Ovary (tissue), 9 donors: ENCODE measurements around the gene POLD2. TPM values are rescaled to one million over a fixed set of nuclear protein-coding genes. Genes with fewer than 3 reads are reported as not detected.

Experiments
- DNase-seq, 5 donors: peaks; one replicate each; pipeline ENCODE4 v3.0.0-alpha.2; 2019 to 2020
- H3K27ac ChIP-seq, 2 donors: fragments of 200-600 bp; one replicate each; pipeline versions ENCODE4 v1.5.1 to v1.8.0; 2019 to 2022
- H3K27me3 ChIP-seq: fragments of 200-600 bp; one replicate; pipeline ENCODE4 v1.8.0; 2022
- H3K36me3 ChIP-seq: fragments of 200-600 bp; sonication (generic); one replicate; pipeline ENCODE4 v1.5.1; 2019
- H3K4me1 ChIP-seq: one replicate; pipeline ENCODE4 v1.8.1; 2013; ENCODE audit warnings: mild to moderate bottlenecking, moderate library complexity; ENCODE audit not compliant: insufficient read depth
- H3K4me3 ChIP-seq: fragments of 200-600 bp; sonication (generic); one replicate; pipeline ENCODE4 v1.5.1; 2017
- H3K9me3 ChIP-seq, 2 donors: fragments of 200-600 bp in 1 of 2; sonication (generic) in 1 of 2; one replicate each; pipeline versions ENCODE4 v1.5.1 to v1.8.1; 2013 to 2019; ENCODE audit warnings: mild to moderate bottlenecking in 1 of 2, moderate library complexity in 1 of 2
- EP300 ChIP-seq: sonication (generic); formaldehyde crosslinking; IDR thresholded peaks from one replicate; pipeline ENCODE4 v1.6.1; 2017; ENCODE audit warnings: antibody characterized with exemption
- POLR2A ChIP-seq: fragments of 450-650 bp; IDR thresholded peaks from one replicate; pipeline ENCODE4 v1.6.1; 2017; ENCODE audit warnings: antibody characterized with exemption, mild to moderate bottlenecking, moderate library complexity
- WGBS, 3 donors: extraction: QIAGEN DNeasy Blood & Tissue Kit in 1 of 3; methylation state at CpG; one replicate each; pipeline versions ENCODE4 v1.1.5 to v1.1.7; 2013 to 2017; 5-methylcytosine and 5-hydroxymethylcytosine counted together
- intact Hi-C, 4 donors: fragments of 100-400 bp; cut with DNase I; formaldehyde crosslinking; loops; one replicate each; pipeline versions ENCODE4 v1.11.0 to v1.15.1; 2022 to 2023
- polyA plus RNA-seq, 2 donors: library from polyadenylated mRNA; stranded (reverse); fragments of 200-250 nt in 1 of 2; fragments of 350-450 nt in 1 of 2; fragmentation: Illumina TruSeq in 1 of 2; extraction: RNeasy Lipid Tissue Mini Kit (QIAGEN cat#74804) in 1 of 2; gene quantifications; one replicate each; pipeline ENCODE4 v1.2.3, GENCODE V29; 2013 to 2014
- total RNA-seq, 7 donors: library from RNA; depleted of rRNA in 2 of 7; stranded (reverse); fragments of >200 nt in 2 of 7; fragmentation: NEBNext Ultra II Directional in 3 of 7; extraction: Animal tissue kit (Norgen Biotek cat#: 25700) in 3 of 7; gene quantifications; one replicate each; pipeline versions ENCODE4 v1.1.0 to v1.2.4, GENCODE V29; 2016 to 2023
- TF ChIP-seq, protein P1 (sequence below), 3 donors: fragments of 450-650 bp in 2 of 3; fragments of 200-600 bp in 1 of 3; IDR thresholded peaks; one replicate each; pipeline versions ENCODE4 v1.5.1 to v1.8.0; 2016 to 2022; ENCODE audit warnings: antibody characterized with exemption in 3 of 3, mild to moderate bottlenecking in 1 of 3
- donor health status: DM: no; HTN: no; CAD: no; lungs with moderate emphysema.
- donor health status: DM: no; HTN: no; CAD: no.
- donor health status: Bipolar disorder and iron deficiency.
- donor health status: DM: yes; HTN: yes; CAD: no.
- donor health status: DM: no; HTN: no; CAD: no.
- donor health status: DM: yes; HTN: yes; CAD: no.

Gene POLD2
- total and polyA plus RNA-seq, 9 donors: 35.3 to 118 (median 73.5) TPM

DNA sequence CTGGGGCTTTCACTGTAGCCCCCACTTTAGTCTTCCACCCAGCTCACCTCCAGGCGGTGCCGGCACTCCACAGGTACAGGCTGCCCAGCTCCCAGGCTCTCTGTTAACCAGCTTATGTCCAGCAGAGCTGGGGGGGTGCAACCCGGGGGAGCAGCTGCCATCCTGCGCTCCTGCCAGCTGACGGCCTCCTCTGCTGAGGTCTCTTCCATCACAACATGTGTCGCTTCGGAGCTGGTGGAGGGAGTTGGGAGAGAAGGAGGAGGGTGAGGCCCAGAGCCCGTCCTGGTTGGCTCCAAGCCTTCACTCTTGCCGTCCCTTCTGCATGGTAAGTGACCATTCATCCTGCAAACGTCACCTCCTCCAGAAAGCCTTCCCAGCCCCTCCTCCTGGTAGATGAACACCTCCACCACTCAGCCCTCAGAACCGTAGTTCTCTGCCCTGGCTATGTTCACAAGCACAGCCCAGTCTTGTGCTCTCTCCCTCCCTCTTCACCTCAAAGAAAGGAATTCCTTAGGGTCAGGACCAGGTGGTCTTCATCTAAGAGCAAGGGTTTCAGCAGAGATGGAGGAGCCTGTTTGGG, 42.6 kb downstream of the POLD2 start:
- no peak for TF ChIP-seq POLR2A
- no peak for TF ChIP-seq EP300
- TF ChIP-seq, protein P1, sequence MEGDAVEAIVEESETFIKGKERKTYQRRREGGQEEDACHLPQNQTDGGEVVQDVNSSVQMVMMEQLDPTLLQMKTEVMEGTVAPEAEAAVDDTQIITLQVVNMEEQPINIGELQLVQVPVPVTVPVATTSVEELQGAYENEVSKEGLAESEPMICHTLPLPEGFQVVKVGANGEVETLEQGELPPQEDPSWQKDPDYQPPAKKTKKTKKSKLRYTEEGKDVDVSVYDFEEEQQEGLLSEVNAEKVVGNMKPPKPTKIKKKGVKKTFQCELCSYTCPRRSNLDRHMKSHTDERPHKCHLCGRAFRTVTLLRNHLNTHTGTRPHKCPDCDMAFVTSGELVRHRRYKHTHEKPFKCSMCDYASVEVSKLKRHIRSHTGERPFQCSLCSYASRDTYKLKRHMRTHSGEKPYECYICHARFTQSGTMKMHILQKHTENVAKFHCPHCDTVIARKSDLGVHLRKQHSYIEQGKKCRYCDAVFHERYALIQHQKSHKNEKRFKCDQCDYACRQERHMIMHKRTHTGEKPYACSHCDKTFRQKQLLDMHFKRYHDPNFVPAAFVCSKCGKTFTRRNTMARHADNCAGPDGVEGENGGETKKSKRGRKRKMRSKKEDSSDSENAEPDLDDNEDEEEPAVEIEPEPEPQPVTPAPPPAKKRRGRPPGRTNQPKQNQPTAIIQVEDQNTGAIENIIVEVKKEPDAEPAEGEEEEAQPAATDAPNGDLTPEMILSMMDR (IDR thresholded peaks at IDR 0.05): no peak
- H3K9me3 ChIP-seq: no peaks in the 10 kb centered on the region
- H3K27me3 ChIP-seq: no peaks in the 10 kb centered on the region
- WGBS, 3 donors: 67 to 82% (median 71%) methylated on average over 11 of the region's 11 CpGs
- H3K36me3 ChIP-seq: no peaks in the 10 kb centered on the region
- no peak overlapping the region for H3K4me3 ChIP-seq
- DNase-seq: no peak
- peaks cover 12% of the 10 kb centered on the region for H3K4me1 ChIP-seq
- no peak overlapping the region for H3K27ac ChIP-seq
- intact Hi-C loops: loop anchor here in 1 of 4 donors (2.0 to 5.0 kb wide), 2 partner anchors 24 to 42 kb away; partner anchors contain the start of genes AEBP1 and POLD2

DNA sequence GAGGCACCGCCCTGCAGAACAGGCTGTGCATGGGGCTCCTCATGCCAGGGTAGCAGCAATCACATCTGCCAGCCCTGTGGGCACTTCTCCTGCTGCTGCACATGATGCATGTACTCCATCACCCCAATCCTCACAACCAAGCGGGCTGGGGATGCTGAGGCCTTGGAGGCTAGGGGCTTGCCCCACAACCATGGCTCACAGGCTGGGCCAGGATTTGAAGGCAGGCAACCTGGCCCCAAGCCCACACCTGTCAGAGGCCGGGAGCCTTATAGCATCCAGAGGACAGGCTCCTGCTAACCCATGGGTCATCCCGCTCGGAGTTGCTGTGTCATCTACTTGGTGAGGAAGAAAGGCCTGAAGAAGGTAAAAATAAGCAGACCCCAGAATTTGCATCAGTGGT, 43.2 kb downstream of the POLD2 start:
- DNase-seq: peak in 1 of 5 donors; percentile 41
- no peaks in the 10 kb centered on the region for H3K36me3 ChIP-seq

DNA sequence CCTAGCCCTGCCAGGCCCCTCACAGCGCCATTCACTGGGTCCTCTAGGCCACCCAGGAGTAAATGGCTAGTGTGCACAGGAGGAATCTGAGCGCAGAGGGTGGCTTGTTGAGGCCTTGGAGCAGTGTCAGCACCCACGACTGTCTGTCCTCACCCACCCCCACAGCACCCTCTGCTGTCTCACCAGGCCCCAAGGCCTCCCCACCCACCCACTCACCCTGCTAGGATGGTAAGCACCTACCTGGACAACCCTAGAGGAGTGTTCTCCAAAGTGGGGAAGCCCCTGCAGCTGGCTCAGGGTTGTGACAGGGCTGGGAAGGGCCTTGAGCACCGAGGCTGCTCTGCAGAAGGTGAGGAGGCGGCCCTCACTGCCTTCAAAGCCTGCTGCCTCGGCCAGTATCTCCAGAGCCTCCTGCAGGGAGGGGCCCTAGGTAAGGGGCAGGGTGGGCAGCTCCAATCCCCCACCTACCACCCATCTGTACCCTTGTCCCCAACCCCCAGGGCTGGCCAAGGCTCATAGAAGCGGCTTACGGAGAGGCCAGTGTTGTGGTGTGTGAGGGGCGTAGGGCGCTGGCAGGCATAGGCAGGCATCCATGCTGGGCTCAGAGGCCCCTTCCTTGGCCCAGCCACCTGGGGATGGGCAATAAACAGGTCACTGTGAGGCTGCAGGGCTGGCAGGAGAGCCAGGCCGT, 43.9 kb downstream of the POLD2 start:
- H3K36me3 ChIP-seq: no peaks in the 10 kb centered on the region
- peak in 2 of 5 donors; percentile 16 to 31 for DNase-seq

More for the DNA sequence above, 43.2 kb downstream of the POLD2 start:
- Histone ChIP-seq H3K27me3 (no peaks in the 10 kb centered on the region), H3K27ac (no peak overlapping the region), H3K4me1 (peaks cover 10% of the 10 kb centered on the region), H3K9me3 (no peaks in the 10 kb centered on the region), H3K4me3 (no peak overlapping the region)
- 92 to 93% (median 92%) methylated on average over 5 of the region's 5 CpGs for WGBS, 3 donors
- TF ChIP-seq POLR2A (no peak), EP300 (no peak)
- TF ChIP-seq, protein P1 (IDR thresholded peaks at IDR 0.05): no peak
- intact Hi-C loops: loop anchor here in 1 of 4 donors (2.0 to 5.0 kb wide), 2 partner anchors 25 to 42 kb away; partner anchors contain the start of genes AEBP1 and POLD2

DNA sequence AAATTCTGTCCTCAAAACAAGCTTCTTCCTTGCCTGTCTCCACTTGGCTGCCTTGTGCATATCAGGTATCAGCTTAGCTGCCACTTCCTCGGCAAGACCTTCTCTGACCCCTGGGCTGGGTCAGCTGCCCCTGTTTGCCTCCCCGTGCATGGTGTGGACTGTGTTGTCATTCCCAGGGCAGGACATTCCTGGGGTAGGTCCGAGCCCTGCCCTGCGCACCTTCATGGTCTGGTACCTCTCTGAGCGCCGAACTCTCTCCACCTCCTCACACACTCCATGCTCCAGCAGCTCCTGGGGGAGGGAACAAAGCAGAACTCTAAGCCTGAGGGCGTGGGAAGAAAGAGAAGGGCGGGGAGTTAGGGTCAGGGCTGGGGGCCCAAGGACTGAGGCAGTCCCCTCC, 44.8 kb downstream of the POLD2 start:
- no peaks in the 10 kb centered on the region for H3K27me3 ChIP-seq
- no peak overlapping the region for H3K27ac ChIP-seq
- peaks cover 6% of the 10 kb centered on the region for H3K4me1 ChIP-seq
- H3K9me3 ChIP-seq: no peaks in the 10 kb centered on the region
- H3K36me3 ChIP-seq: no peaks in the 10 kb centered on the region
- intact Hi-C loops: loop anchor here in 2 of 4 donors (5.0 kb wide), 2 partner anchors 44 to 114 kb away; partner anchors contain the start of gene POLD2 (in 1 of the 2)
- no peak for TF ChIP-seq POLR2A
- TF ChIP-seq, protein P1 (IDR thresholded peaks at IDR 0.05): no peak
- TF ChIP-seq EP300: no peak
- 80 to 83% (median 80%) methylated on average over 8 of the region's 8 CpGs for WGBS, 3 donors
- DNase-seq: peak in 2 of 5 donors; percentile 21 to 24
- no peak overlapping the region for H3K4me3 ChIP-seq

More for the DNA sequence above, 43.9 kb downstream of the POLD2 start:
- H3K9me3 ChIP-seq: no peaks in the 10 kb centered on the region
- H3K4me3 ChIP-seq: no peak overlapping the region
- no peaks in the 10 kb centered on the region for H3K27me3 ChIP-seq
- H3K27ac ChIP-seq: no peak overlapping the region
- intact Hi-C loops: loop anchor here in 3 of 4 donors (2.0 to 5.0 kb wide), 3 partner anchors 25 to 113 kb away; partner anchors contain the start of genes POLD2 (in 2 of the 3) and AEBP1 (in 1 of the 3)
- TF ChIP-seq EP300 (no peak), POLR2A (no peak)
- TF ChIP-seq, protein P1 (IDR thresholded peaks at IDR 0.05): no peak
- WGBS, 3 donors: 76 to 84% (median 81%) methylated on average over 11 of the region's 11 CpGs
- H3K4me1 ChIP-seq: peaks cover 10% of the 10 kb centered on the region
